SH-SY5Y (cell line): ENCODE data around the gene ARHGAP4.

Experiments
- GATA2 ChIP-seq: IDR thresholded peaks from 2 replicates; pipeline ENCODE4 v1.6.1; 2011; ENCODE audit warnings: mild to moderate bottlenecking, low read depth, low read length
- GATA3 ChIP-seq: IDR thresholded peaks from 2 replicates; pipeline ENCODE4 v1.6.1; 2011; ENCODE audit warnings: low read depth, mild to moderate bottlenecking, low read length, moderate library complexity

The ARHGAP4 gene

GRCh38 chrX:153944140-153944799, 18.2 kb upstream of the ARHGAP4 start, which contains the start of gene RENBP:
Gene RENBP, minus strand, starts transcription at chrX:153944643. Its CDS starts 33 bp downstream, at chrX:153944610.
- TF ChIP-seq GATA2, result no peak
- no peak for TF ChIP-seq GATA3

GRCh38 chrX:153941336-153942252, 15.5 kb upstream of the ARHGAP4 start:
- TF ChIP-seq GATA3 (no peak), GATA2 (no peak)

DNA sequence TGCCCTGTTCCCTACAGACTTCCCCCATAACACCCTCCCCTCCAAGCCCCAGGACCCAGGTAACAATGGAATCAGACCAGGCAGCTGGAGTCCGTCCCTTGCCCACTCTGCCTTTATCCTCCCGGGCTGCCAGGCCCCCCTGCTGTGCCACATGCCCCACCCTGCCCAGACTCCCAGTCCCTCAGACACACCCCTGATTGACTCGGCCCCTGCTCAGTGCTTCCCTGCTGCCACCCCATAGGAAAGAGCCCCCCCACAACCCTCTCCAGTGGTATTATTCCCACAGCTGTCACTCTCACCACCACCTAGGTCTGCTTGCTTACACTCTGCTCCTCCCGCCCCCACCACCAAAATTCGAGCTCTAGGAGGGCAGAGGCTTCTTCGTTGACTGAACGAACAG, 13.5 kb upstream of the ARHGAP4 start:
- TF ChIP-seq GATA3, result no peak
- TF ChIP-seq GATA2, result no peak

DNA sequence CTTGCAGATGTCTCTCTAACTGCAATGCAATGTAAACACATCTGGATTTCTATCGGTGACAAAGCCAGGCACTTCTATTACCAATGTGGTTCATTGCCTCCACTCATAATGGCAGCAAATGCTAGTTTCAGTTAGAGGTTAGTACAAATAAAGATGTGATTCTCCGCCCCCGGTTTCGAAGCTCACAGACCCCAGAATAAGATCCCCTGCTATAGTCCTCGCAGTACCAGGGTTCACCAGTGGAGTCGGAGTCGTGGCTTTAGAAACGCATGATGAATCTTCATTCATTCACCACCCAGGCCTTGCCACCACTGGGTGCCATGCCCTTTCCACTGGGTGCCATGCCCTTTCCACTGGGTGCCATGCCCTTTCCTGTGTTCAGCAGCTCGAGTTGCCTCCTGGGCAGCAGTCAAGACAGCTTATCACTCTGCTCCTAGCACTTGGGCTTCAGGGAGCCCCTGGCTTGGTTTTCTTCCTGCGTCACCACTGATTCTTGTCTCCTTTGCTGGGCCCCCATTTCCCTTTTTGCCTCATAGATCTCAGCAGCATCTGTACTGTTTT, 12.2 kb upstream of the ARHGAP4 start:
- TF ChIP-seq GATA2 (no peak), GATA3 (no peak)

GRCh38 chrX:153937056-153937455, 11.0 kb upstream of the ARHGAP4 start:
- TF ChIP-seq GATA2 (no peak), GATA3 (no peak)

- no peak for TF ChIP-seq GATA2
- TF ChIP-seq GATA3, result no peak
Observed at GRCh38 chrX:153935326-153935851, 9.3 kb upstream of the ARHGAP4 start.

DNA sequence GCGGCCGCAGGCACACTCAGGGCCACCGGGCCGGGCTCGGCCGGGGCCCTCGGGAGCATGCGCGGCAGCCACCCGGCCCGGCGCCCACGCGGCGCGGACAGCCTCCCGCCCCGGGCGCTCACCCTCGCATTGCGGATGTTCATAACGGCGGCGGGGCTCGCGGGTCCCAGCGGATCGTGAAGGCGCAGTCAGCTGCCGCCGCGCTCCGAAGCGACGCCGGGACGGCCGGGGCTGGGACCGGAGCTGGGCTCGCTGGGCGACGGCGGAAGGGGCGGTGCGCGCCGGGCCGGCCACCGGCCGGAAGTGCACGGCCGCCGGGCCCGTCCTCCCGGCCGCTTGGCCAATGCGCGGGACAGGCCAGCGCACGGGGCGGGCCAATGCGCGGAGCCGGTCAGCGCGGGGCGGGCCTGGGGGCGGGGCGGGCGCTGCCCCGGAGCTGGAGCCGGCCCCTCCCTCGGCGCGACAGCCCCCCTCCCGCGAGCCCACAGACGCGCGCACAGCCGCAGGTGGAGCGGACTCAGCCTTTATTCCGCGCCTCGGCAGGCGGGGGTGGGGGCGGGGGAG, 8.8 kb upstream of the ARHGAP4 start, which contains the start of gene NAA10:
NAA10 (minus strand) TSS at position 276 of the 564 bp plus-strand sequence; CDS start at position 143, 133 bp downstream.
- no peak for TF ChIP-seq GATA2
- no peak for TF ChIP-seq GATA3

DNA sequence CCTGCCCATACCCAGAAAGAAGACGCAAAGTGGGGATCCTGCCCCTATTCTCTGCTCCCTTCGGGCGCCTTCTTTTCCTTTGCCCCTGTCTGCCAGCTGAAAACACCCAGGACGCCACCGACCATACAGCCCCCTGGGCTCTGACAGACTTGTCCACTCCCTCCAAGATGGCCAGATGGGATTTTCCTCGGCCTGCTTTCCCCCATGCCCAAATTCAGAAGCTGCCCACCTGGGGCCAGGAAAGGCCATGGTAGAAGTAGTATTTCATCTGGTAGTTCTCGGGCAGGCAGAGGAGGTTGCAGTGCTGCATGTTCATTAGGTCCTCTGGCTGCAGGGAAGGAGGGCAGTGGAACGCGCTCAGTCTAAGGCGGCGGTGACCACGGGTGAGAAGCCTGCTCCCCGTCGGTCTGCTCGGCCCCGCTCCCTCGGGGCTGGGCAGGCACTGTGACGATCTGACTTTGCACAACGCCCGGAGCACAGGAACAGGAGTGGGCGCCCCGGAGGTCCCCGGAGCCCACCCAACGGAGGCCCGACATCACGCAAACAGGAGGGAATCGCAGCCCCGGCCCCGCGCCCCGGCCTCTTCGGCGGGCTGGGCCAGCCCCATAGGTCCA, 8.2 kb upstream of the ARHGAP4 start:
- no peak for TF ChIP-seq GATA3
- no peak for TF ChIP-seq GATA2

DNA sequence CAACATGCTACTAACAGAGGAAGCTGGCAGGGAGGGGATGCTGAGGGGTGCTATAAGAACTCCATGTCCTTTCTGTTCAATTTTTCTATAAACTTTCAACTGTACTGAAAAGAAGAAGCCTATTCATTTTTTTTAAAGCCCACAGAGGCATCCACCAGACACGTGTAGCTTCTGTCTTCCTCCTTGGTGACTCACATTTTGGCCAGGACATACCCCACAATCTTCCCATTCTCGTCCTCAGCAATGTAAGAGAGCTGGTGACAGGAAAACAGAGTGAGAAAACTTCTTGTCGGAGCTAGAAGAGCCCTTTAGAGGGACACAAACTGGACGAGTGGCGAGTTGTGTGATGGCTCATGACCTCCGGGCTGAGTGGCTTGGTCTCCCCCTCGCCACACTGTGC, 7.7 kb upstream of the ARHGAP4 start:
- TF ChIP-seq GATA3 (no peak), GATA2 (no peak)

DNA sequence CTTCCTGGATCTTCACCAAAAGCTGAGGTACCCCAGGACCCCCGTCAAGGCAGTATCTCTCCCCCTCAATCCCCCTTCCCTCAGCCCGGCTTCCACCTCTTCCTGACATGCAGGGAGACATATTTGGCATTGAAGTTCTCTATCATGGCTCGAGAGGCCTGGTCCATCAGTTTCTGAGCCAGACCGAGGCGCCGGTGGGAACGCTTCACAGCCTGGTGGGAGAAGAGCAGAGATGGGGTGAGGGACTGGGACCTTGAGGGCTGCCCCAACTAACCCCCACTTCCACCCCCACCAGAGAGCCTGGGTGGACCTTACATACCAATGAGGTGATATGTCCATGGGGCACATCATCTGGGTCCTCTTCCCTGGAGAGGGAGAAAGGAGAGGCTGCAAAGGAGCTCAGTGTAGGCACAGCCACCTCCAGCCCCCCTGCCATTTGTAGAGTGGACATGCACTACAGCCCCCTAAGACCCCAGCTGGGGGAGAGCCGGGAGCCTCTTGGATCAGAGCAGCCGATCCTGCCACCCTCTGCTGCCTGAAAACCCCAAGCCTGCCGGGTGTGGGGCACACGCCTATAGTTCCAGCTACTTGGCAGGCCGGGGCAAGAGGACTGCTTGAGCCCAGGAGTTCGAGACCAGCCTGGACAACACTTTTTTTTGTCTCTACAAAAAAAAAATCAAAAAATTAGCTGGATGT, 6.3 kb upstream of the ARHGAP4 start:
- no peak for TF ChIP-seq GATA3
- no peak for TF ChIP-seq GATA2

DNA sequence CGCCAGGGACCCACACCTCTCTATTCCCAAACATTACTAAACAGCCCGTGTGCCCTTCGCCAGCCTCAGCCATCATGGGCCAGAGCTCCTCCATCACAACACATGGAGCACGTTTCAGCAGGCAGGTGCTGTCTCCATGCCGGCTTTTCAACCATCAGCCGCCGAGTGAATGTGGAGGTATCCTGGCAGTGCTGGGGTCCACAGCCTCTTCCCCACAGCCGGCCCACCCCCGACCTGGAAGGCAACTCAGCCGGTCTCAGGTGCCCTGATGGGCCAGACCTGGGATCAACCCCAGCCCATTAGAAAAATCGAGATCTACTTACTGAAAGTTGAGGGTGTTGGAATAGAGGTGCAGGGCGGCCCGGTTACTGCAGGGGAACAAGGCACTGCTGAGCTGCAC, 5.7 kb upstream of the ARHGAP4 start:
- no peak for TF ChIP-seq GATA3

GRCh38 chrX:153931151-153931550, 5.1 kb upstream of the ARHGAP4 start:
- no peak for TF ChIP-seq GATA3
- no peak for TF ChIP-seq GATA2

DNA sequence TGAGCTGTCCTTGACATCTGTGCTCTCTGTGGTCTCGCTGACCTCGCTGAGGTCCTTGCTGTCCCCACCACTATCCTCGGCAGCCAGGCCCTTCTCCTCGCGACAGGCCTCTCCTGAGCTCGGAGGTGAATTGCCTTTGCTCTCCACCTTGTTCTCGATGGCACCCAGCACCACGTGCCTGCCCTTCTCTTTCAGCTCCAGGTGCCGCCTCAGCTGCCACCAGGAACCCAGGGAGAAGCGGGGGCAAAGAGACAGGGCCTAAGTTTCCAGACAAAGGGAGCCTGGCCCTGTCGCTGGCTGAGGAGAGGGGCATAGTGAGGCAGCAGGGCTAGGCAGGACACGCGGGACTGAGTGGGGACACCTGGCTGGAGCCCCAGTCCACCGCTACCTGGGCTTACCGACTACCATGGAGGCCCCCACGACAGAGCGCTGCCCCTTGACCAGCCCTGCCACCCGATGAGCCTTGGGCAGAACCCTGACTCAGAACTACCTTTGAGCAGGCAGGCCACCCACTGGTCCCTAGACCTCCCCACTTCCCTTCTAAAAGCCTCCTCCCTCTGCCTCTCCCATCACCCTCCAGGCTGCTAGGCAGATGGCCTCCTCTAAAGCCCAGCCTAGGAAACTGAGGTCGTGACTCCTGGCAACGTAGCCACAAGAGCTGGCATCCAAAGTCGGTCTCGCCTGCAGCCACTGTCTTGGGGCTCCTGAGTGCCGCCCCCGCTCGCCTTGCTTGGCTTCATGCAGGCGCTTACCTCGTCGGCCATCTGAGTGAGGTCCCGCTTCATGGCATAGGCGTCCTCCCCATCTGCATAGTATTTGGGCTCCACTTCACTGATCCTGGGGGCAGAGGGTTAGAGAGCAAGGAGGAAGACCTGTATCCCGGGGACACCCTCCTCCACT, 4.2 kb upstream of the ARHGAP4 start:
- TF ChIP-seq GATA3, result no peak
- no peak for TF ChIP-seq GATA2
